Keratinocyte (primary cell): ENCODE results near the gene COL11A2. TPM values are rescaled to one million over a fixed set of nuclear protein-coding genes. Genes with fewer than 3 reads are reported as not detected.

Experiments
- DNase-seq: peaks from one replicate; pipeline ENCODE4 v3.0.0-alpha.2; 2011; ENCODE audit warnings: low read depth, missing footprints, low spot score
- FAIRE-seq: peaks from 2 replicates; lab custom pipeline; 2011; peaks lifted over from hg19 to GRCh38; lab: Jason Lieb, UNC
- H2AFZ ChIP-seq: 2 replicates; pipeline ENCODE4 v1.6.0; 2012; ENCODE audit warnings: low read length, control low read depth, inconsistent platforms; ENCODE audit not compliant: control insufficient read depth
- H3K27ac ChIP-seq: 2 replicates; pipeline ENCODE4 v1.5.1; 2011; ENCODE audit warnings: low read length; ENCODE audit not compliant: control insufficient read depth, insufficient read depth
- H3K27me3 ChIP-seq: 3 replicates; pipeline ENCODE4 v1.6.0; 2011; ENCODE audit warnings: low read length; ENCODE audit not compliant: control insufficient read depth, insufficient read depth; ENCODE audit errors: extremely low read depth
- H3K36me3 ChIP-seq, 2 experiments: 2 replicates in 1 of 2; 3 replicates in 1 of 2; pipeline ENCODE4 v1.5.1; 2011; ENCODE audit warnings: low read length in 2 of 2, mild to moderate bottlenecking in 1 of 2; ENCODE audit not compliant: control insufficient read depth in 2 of 2, insufficient read depth in 2 of 2; ENCODE audit errors: extremely low read depth in 1 of 2
- H3K4me1 ChIP-seq: 3 replicates; pipeline ENCODE4 v1.5.1; 2011; ENCODE audit warnings: low read length; ENCODE audit not compliant: control insufficient read depth, insufficient read depth; ENCODE audit errors: extremely low read depth
- H3K4me2 ChIP-seq: 3 replicates; pipeline ENCODE4 v1.6.0; 2011; ENCODE audit warnings: low read depth, low read length; ENCODE audit not compliant: control insufficient read depth, insufficient read depth; ENCODE audit errors: extremely low read depth
- H3K4me3 ChIP-seq, 3 experiments: fragments of 200-600 bp in 1 of 3; sonication (generic) in 1 of 3; 2 replicates in 2 of 3; 3 replicates in 1 of 3; pipeline ENCODE4 v1.5.1; 2011 to 2016; ENCODE audit warnings: low read length in 3 of 3, mild to moderate bottlenecking in 3 of 3, control low read depth in 2 of 3, inconsistent platforms in 1 of 3, low read depth in 1 of 3, mixed read lengths in 1 of 3, mixed run types in 1 of 3, moderate library complexity in 1 of 3; ENCODE audit not compliant: control insufficient read depth in 2 of 3, insufficient read depth in 2 of 3; ENCODE audit errors: extremely low read depth in 1 of 3
- H3K79me2 ChIP-seq: 2 replicates; pipeline ENCODE4 v1.6.0; 2012; ENCODE audit warnings: low read length; ENCODE audit not compliant: control insufficient read depth, insufficient read depth
- H3K9ac ChIP-seq: 3 replicates; pipeline ENCODE4 v1.6.0; 2011; ENCODE audit warnings: low read length; ENCODE audit not compliant: control insufficient read depth, insufficient read depth; ENCODE audit errors: extremely low read depth
- H3K9me1 ChIP-seq: 3 replicates; pipeline ENCODE4 v1.6.0; 2011; ENCODE audit warnings: low read length; ENCODE audit not compliant: control insufficient read depth, insufficient read depth; ENCODE audit errors: extremely low read depth
- H3K9me3 ChIP-seq: 2 replicates; pipeline ENCODE4 v1.5.1; 2012; ENCODE audit warnings: low read depth, low read length; ENCODE audit not compliant: control insufficient read depth
- H4K20me1 ChIP-seq: 3 replicates; pipeline ENCODE4 v1.6.0; 2011; ENCODE audit warnings: low read length; ENCODE audit not compliant: control insufficient read depth, insufficient read depth; ENCODE audit errors: extremely low read depth
- EZH2 ChIP-seq: IDR thresholded peaks from one replicate; pipeline ENCODE4 v1.6.1; 2012; ENCODE audit warnings: inconsistent platforms, mild to moderate bottlenecking, low read length, moderate library complexity
- dilution Hi-C: fragments of 300-500 bp; cut with MboI; formaldehyde crosslinking; loops from one replicate; pipeline ENCODE4 v1.7.0; 2020; ENCODE audit warnings: low sequenced_read_pairs; ENCODE audit not compliant: extremely low pct_ligation_motif_present
- polyA plus RNA-seq, 5 experiments: library from polyadenylated mRNA; depleted of rRNA in 3 of 5; stranded (reverse) in 3 of 5; stranded (forward) in 1 of 5; unstranded in 1 of 5; fragments of >200 nt; gene quantifications; 1 replicate in 1 of 5; 2 replicates in 3 of 5; 3 replicates in 1 of 5; pipeline versions ENCODE4 v1.2.1 to v1.2.3, GENCODE V29; 2011 to 2012; ENCODE audit warnings: missing spikeins in 2 of 5, low read depth in 1 of 5, low replicate concordance in 1 of 5
- TF ChIP-seq, protein P1 (sequence below), 3 experiments: IDR thresholded peaks in 1 of 3; conservative IDR thresholded peaks in 1 of 3; optimal IDR thresholded peaks in 1 of 3; 2 replicates in 2 of 3; 3 replicates in 1 of 3; pipeline versions ENCODE3 to v1.5.1; 2011; ENCODE audit warnings: low read length in 3 of 3, mild to moderate bottlenecking in 3 of 3, moderate library complexity in 2 of 3, control low read depth in 1 of 3, inconsistent platforms in 1 of 3; ENCODE audit not compliant: insufficient read depth in 2 of 3; ENCODE audit errors: extremely low read depth in 1 of 3

The COL11A2 gene
- polyA plus RNA-seq, 1 donor (not counting 4 experiments of a cell fraction or from before 2014, with no cell fraction given): 0.08 TPM

DNA sequence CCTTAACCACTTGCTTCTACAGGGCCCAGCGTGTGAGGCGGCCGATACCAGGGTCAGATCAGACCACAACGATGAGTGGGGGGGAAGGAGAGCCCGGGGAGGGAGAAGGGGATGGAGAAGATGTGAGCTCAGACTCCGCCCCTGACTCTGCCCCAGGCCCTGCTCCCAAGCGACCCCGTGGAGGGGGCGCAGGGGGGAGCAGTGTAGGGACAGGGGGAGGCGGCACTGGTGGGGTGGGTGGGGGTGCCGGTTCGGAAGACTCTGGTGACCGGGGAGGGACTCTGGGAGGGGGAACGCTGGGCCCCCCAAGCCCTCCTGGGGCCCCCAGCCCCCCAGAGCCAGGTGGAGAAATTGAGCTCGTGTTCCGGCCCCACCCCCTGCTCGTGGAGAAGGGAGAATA lies 18.9 kb upstream of the COL11A2 start:
- Histone ChIP-seq H3K36me3 (peaks cover 3 to 13% of the 10 kb centered on the region in 2 experiments), H3K4me1 (peaks cover 29% of the 10 kb centered on the region), H3K27me3 (no peaks in the 10 kb centered on the region), H3K9me1 (no peaks in the 10 kb centered on the region), H3K79me2 (no peaks in the 10 kb centered on the region), H3K4me3 (no peak overlapping the region), H3K9me3 (no peaks in the 10 kb centered on the region), H4K20me1 (no peaks in the 10 kb centered on the region), H3K4me2 (no peak overlapping the region), H3K27ac (no peak overlapping the region), H2AFZ (no peak overlapping the region), H3K9ac (no peak overlapping the region)
- DNase-seq (no peak), FAIRE-seq (no peak)
- dilution Hi-C loops: no loop called here
- TF ChIP-seq EZH2: no peak
- TF ChIP-seq, protein P1, sequence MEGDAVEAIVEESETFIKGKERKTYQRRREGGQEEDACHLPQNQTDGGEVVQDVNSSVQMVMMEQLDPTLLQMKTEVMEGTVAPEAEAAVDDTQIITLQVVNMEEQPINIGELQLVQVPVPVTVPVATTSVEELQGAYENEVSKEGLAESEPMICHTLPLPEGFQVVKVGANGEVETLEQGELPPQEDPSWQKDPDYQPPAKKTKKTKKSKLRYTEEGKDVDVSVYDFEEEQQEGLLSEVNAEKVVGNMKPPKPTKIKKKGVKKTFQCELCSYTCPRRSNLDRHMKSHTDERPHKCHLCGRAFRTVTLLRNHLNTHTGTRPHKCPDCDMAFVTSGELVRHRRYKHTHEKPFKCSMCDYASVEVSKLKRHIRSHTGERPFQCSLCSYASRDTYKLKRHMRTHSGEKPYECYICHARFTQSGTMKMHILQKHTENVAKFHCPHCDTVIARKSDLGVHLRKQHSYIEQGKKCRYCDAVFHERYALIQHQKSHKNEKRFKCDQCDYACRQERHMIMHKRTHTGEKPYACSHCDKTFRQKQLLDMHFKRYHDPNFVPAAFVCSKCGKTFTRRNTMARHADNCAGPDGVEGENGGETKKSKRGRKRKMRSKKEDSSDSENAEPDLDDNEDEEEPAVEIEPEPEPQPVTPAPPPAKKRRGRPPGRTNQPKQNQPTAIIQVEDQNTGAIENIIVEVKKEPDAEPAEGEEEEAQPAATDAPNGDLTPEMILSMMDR (optimal IDR thresholded peaks at IDR 0.05 in 1 of 3, IDR thresholded peaks at IDR 0.05 in 1 of 3, conservative IDR thresholded peaks at IDR 0.05 in 1 of 3; ENCODE audit: extremely low read depth in 1 of 3, insufficient read depth in 2 of 3, low read length in 3 of 3): no peak

DNA sequence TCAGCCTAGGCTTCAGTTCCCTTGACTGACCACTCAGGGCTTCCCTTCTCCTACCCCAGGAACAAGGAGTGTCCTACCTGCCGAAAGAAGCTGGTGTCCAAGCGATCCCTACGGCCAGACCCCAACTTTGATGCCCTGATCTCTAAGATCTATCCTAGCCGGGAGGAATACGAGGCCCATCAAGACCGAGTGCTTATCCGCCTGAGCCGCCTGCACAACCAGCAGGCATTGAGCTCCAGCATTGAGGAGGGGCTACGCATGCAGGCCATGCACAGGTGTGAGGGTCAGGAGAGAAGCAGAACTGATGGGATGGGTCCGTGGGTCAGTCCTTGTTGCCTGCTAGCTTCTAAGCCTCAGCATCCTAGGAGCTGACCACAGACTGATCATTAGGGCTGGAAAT lies 17.6 kb upstream of the COL11A2 start:
- no peaks in the 10 kb centered on the region for H4K20me1 ChIP-seq
- H3K36me3 ChIP-seq: peaks cover 3 to 13% of the 10 kb centered on the region in 2 experiments
- no peak overlapping the region for H3K27ac ChIP-seq
- no peaks in the 10 kb centered on the region for H3K9me1 ChIP-seq
- no peak overlapping the region for H3K4me2 ChIP-seq
- H2AFZ ChIP-seq: no peak overlapping the region
- dilution Hi-C loops: no loop called here
- no peak for DNase-seq
- FAIRE-seq: no peak
- H3K79me2 ChIP-seq: no peaks in the 10 kb centered on the region
- no peak overlapping the region for H3K4me3 ChIP-seq
- no peak overlapping the region for H3K9ac ChIP-seq
- TF ChIP-seq, protein P1 (optimal IDR thresholded peaks at IDR 0.05 in 1 of 3, IDR thresholded peaks at IDR 0.05 in 1 of 3, conservative IDR thresholded peaks at IDR 0.05 in 1 of 3; ENCODE audit: extremely low read depth in 1 of 3, insufficient read depth in 2 of 3, low read length in 3 of 3): no peak
- no peak for TF ChIP-seq EZH2
- H3K27me3 ChIP-seq: no peaks in the 10 kb centered on the region
- H3K9me3 ChIP-seq: no peaks in the 10 kb centered on the region
- H3K4me1 ChIP-seq: peaks cover 41% of the 10 kb centered on the region
